H4 (cell line): ENCODE results near the gene TRIM5. TPM values are rescaled to one million over a fixed set of nuclear protein-coding genes. Genes with fewer than 3 reads are reported as not detected.
"Not testable (repeated sequence)": the region's sequence is repeated elsewhere in the genome, so short reads cannot be mapped to it uniquely, and the experiment has no call there.

ENCODE experiments used
- DNase-seq: peaks from one replicate; pipeline ENCODE4 v3.0.0-alpha.2; 2015; ENCODE audit warnings: low spot score
- total RNA-seq: library from RNA; depleted of rRNA; stranded (reverse); fragments of >200 nt; shearing (Covaris generic); gene quantifications from 2 replicates; pipeline ENCODE4 v1.2.3, GENCODE V29; 2014; rRNA removed

TRIM5 gene
- 36.5 and 38.1 TPM in 2 replicates for total RNA-seq

GRCh38 chr11:5684646-5685362 lies at the start of gene TRIM5:
Gene TRIM5, minus strand, starts transcription at chr11:5685074. Its CDS starts 4,897 bp downstream, at chr11:5680177.
- DNase-seq, result peak; percentile 98

DNA sequence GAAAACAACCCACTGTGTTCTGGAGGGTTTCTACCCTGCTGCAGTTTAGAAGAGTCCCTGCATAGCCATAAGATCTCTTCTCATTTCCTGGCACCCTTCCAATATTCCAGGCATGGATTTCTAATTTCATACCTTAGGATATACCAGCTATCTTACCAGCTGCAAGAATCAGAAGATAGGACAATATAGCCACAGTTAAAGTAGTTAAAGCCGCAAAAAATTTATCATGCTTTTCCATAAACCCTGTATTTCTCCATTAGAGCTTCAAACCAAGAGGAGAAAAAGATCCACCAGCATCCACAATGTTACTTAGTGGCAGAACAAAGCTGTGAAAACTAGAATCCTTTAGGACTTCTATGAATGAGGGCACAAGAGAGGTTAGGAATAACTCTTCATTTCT lies 42.8 kb upstream of the TRIM5 start:
- no peak for DNase-seq

GRCh38 chr11:5726351-5726750 lies 41.5 kb upstream of the TRIM5 start:
- no peak for DNase-seq

GRCh38 chr11:5722622-5723021 lies 37.7 kb upstream of the TRIM5 start:
- DNase-seq, result no peak

DNA sequence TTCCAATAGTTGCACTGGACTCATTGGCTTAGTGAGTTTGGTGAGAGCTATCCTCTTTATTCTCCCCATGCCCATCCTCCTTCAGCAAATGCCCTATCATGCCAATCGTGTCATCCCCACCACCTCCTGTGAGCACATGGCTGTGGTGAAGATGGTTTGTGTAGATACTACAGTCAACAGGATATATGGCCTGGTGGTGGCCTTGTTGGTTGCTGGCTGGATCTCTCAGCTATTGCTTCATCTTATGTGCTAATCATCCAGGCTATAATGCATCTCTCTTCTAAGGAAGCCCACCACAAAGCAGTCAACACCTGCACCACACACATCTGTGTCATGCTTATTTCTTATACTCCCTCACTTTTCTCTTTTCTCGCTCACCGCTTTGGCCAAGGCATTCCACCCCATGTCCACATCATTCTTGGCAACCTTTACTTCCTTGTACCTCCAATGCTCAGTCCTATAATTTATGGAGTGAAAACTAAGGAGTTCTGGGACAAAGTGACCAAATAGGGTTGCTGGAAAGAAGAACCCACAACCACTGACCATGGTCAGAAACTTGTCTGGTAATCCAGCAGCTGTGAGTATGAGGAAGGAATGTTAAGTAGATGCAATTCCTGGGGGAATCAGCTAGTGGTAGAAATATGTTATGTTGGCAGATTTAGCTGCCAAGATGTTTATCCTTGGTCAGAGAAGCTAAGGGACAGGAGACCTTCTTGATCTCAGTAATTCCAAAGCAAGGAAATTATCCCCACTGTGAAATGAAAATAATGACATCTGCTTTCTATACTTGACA lies 35.0 kb upstream of the TRIM5 start:
- DNase-seq, result no peak

DNA sequence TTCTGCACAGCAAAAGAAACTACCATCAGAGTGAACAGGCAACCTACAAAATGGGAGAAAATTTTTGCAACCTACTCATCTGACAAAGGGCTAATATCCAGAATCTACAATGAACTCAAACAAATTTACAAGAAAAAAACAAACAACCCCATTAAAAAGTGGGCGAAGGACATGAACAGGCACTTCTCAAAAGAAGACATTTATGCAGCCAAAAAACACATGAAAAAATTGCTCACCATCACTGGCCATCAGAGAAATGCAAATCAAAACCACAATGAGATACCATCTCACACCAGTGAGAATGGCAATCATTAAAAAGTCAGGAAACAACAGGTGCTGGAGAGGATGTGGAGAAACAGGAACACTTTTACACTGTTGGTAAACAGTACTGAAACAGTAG lies 31.6 kb upstream of the TRIM5 start:
- not testable (repeated sequence) for DNase-seq

GRCh38 chr11:5713695-5714094 lies 28.8 kb upstream of the TRIM5 start:
- DNase-seq, result no peak

DNA sequence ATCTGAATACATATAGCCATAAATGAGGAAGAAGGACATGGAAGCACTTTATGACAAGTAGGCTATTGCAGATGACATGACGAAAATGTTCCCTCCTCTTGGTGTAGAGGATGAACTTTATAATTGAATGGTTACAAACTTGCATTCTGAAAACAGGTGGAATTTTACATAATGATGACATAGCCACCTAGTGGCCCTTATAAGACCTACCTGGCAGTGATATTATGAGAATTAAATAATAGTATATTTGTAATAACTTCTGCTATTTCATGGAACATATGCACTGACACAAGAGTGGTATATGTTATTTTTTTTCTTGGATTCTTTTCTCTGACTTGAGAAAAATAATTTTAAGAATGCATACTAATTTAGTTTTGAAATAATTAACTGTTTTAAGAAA lies 27.6 kb upstream of the TRIM5 start:
- DNase-seq, result no peak

- no peak for DNase-seq
Observed at GRCh38 chr11:5705688-5706087, 20.8 kb upstream of the TRIM5 start.

DNA sequence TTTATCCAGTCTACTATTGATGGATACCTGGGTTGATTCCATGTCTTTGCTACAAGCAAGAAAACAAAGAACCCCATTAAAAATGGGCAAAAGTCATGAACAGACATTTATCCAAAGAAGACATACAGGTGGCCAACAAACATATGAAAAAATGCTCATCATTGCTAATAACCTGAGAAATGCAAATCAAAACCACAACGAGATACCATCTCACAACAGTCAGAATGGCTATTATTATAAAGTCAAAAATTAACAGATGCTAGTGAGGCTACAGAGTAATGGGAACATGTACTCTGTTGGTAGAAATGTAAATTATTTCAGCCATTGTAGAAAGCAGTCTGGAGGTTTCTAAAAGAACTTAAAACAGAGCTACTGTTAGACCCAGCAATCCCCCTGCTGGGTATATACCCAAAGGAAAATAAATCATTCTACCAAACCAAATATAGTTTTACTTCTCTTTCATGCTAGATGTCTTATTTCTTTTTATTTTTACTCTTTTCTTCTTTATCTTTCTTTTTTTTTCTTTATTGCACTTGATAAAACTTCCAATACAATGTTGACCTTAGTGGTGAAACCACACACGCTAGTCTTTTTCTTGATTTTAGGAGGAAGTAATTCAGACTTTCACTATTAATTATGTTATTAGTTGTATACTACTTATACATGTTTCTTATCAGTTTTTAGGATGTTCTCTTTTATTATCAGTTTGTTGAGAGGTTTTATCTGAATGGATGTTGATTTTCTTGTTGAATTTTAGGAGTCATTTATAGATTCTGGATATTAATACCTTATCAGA lies 19.1 kb upstream of the TRIM5 start:
- DNase-seq, result no peak

GRCh38 chr11:5701055-5701577 lies 16.2 kb upstream of the TRIM5 start:
- no peak for DNase-seq

- DNase-seq, result no peak
Observed at GRCh38 chr11:5700421-5701054, 15.7 kb upstream of the TRIM5 start.

- no peak for DNase-seq
Observed at GRCh38 chr11:5698281-5698680, 13.4 kb upstream of the TRIM5 start.

- no peak for DNase-seq
Observed at GRCh38 chr11:5696210-5696609, 11.3 kb upstream of the TRIM5 start.

DNA sequence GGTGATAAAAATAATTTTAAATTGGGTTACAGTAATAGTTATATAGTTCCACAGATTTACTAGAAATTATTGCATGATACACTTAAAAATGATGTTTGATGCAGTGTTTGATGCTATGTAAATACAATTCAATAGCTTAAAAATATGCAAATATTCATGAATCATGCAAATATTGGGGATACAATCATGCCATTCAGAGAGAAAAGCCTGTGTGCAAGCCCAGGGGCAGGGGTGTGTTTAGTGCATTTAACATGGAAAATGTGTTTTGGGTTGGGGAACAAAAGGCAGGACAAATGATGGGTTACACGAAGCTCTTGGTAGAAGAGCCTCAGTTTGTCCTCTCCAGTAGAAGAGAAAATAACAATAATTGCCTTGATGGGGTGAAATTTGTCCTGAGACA lies 10.7 kb upstream of the TRIM5 start:
- no peak for DNase-seq

- no peak for DNase-seq
Observed at GRCh38 chr11:5694642-5695041, 9.8 kb upstream of the TRIM5 start.

DNA sequence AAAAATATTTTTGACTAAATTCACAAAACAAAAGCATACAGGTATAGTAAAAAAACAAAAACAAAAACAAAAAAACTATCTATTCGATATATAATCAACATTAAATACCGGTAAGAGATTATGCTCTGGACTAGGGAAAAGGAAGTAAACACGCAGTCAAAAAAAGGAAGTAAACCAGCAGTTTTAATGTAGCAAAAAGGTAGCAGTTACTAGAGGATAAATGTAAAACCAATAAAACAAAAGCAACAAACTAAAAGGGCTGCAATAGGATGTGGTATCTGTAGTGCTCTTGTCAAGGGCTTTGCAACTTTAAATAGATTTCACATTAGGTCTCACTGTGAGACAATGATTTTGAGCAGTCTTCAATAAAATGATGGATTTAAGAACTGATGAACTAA lies 7.1 kb upstream of the TRIM5 start:
- no peak for DNase-seq

DNA sequence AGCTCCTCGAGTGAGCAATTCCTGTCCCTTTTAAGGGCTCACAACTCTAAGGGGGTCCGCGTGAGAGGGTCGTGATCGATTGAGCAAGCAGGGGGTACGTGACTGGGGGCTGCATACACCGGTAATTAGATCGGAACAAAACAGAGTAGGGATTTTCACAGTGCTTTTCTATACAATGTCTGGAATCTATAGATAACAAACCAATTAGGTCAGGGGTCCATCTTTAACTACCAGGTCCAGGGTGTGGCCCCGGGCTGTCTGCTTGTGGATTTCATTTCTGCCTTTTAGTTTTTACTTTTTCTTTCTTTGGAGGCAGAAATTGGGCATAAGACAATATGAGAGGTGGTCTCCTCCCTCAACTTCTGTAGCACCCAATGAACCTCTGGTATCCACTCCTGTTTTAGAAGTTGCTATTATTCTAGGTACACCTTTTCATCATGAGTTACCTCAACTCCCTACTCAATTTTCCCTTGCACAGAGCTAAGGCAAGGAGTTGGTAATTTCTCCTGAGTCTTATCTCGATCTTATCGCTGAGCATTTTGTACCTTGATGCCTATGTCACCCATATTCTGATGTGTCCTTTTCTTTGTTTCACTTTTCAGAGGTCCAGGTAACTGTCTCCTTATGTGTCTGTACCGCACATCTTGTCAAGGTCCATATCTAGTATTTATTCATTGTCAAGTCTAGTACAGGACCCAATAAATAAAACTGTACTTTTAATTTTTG lies 6.5 kb upstream of the TRIM5 start:
- not testable (repeated sequence) for DNase-seq

- DNase-seq, result peak; percentile 15
Observed at GRCh38 chr11:5690736-5691135, 5.9 kb upstream of the TRIM5 start.

DNA sequence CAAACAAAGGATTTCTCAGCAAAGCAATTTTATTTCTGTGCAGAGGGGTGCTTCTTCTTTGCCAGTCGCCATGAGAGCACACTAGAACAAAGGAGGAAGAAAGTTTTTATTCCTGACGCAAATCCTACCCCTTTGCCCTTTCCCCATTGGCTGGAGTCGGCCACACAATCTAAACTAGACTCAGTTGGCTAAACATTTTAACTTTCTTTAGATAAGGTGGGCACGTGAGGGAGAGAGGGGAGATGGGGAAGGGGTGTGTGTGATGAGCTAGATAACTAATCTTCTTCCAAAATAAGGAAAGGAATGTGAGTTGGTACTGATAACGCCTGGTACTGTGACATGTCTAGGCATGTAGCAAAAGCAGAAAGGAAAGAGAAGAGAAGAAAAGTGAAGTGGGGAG lies 5.3 kb upstream of the TRIM5 start:
- peak; percentile 34 for DNase-seq

- DNase-seq, result peak; percentile 86
Observed at GRCh38 chr11:5689551-5689983, 4.7 kb upstream of the TRIM5 start, which contains the start of gene TRIM22. Gene TRIM22, plus strand, starts transcription at chr11:5689790. Its CDS starts 6,443 bp downstream, at chr11:5696233.
